ENCODE results near the gene ATG9B.
"Not testable (repeated sequence)": the region's sequence is repeated elsewhere in the genome, so short reads cannot be mapped to it uniquely, and the experiment has no call there.

ATG9B gene

GRCh38 chr7:151057989-151058780 lies 33.9 kb upstream of the ATG9B start:
- DNase-seq, result peak; percentile 98

DNA sequence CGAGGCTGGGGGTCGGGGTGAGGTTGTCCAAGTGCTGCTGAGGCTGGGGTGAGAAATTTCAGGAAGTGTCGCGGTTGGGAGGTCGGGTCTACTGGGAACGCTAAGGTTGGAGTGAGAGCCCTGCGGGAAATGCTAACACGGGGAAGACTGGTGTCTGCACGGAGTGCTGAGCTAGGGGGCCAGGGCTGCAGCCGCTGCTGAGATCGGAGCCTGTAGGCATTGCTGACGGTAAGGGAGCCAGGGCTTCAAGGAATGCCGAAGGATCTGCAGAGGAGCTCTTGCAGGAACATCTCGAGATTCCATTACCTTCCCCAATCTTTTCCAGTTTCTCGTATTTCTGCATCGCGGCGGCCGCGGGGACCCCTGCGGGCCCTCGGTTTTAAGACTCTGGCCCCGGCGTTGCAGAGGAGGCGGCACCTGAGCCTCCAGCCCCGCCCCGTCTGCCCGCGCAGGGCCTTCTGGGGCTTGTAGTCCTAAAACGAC lies 33.3 kb upstream of the ATG9B start, which contains the start of gene CDK5:
Gene CDK5, minus strand, starts transcription at position 392 of the 483 bp plus-strand sequence. Its CDS starts 49 bp downstream, at position 343.
- no peak for DNase-seq

GRCh38 chr7:151056666-151057505 lies 32.6 kb upstream of the ATG9B start:
- no peak for DNase-seq

- DNase-seq, result no peak
These were observed 32.0 kb upstream of the ATG9B start for GRCh38 chr7:151056283-151056665.

GRCh38 chr7:151053751-151054150 lies 29.5 kb upstream of the ATG9B start:
- DNase-seq, result no peak

DNA sequence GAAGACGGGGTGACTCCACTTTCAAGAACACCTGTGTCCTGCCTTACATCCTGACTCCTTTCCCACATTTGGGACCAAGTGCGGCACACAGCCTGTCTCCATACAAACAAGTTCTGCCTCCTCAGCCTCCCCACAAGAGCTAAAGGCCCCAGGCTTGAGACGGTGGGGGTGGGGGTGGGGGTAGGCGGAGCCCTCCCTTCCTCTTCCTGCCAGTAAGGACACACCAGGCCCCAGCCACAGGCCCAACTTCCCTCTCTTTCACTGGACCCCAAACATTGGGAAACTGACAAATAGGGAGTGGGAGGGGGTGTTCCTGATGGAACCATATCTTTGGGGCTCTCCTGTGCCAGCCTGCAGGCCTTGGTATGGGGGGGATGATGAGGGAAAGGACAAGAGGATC lies 28.8 kb upstream of the ATG9B start:
- no peak for DNase-seq

DNA sequence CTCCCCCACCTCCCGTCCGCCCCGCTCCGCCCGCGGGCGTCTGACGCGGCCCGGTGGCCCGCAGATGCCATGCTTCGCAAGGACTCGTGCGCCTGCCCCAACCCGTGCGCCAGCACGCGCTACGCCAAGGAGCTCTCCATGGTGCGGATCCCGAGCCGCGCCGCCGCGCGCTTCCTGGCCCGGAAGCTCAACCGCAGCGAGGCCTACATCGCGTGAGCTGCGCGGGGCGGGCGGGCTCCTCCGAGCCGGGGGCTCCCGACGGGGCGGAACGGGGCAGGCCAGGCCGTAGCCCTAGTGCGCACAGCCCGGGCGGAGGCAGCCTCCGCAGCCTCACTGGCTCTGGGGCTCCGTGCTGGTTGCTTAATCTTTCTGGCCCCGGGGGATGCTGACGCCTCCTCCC lies 26.8 kb upstream of the ATG9B start:
- DNase-seq, result no peak

DNA sequence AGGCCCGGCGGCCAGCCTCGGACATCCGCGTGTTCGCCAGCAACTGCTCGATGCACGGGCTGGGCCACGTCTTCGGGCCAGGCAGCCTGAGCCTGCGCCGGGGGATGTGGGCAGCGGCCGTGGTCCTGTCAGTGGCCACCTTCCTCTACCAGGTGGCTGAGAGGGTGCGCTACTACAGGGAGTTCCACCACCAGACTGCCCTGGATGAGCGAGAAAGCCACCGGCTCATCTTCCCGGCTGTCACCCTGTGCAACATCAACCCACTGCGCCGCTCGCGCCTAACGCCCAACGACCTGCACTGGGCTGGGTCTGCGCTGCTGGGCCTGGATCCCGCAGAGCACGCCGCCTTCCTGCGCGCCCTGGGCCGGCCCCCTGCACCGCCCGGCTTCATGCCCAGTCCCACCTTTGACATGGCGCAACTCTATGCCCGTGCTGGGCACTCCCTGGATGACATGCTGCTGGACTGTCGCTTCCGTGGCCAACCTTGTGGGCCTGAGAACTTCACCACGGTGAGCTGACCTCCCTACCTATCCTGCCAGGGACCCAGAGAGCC lies 24.7 kb upstream of the ATG9B start:
- no peak for DNase-seq

DNA sequence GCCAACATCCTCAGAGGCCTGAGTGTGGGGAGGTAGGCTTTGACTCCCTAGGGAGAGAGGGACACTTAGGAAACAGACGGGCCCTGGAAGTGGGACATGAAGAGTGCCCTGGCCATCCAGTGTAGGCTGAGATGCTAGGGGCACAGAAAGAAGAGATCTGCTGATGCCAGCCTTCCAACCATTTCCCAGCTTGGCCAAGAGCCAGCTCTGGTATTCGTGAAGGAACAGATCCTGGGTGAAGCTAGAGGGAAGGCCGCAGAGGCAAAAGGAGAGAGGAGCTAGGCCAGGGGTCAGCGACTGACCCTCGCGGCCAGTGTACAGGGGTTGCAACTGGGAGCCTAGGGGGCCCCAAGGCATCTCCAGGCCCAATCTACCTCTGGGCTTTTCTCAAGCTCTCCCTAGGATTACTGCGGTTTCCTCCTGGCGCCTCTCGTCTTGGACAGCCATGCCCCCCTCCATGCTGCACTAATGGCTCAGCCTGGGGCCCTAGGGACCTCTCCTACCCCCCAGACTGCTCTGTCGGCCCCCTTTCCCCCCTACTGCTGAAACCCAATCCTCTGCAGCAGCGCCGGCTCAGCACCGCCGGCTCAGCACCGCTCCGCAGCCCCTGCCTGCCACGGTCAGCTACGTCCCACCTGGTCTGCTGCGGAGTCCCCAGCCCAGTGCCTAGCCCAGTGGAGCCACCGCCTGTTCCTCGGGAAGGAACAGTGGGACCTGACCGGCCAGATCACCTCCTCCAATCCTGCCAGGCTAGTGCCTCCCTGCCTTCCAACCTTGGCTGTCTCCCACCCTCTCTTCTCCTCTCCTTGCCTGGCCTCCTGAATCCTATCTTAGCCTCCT lies 23.9 kb upstream of the ATG9B start, which contains the start of gene ASIC3:
Gene ASIC3, plus strand, starts transcription at position 556 of the 840 bp plus-strand sequence. CDS start 355 bp downstream, outside the sequence.
- no peak for DNase-seq

DNA sequence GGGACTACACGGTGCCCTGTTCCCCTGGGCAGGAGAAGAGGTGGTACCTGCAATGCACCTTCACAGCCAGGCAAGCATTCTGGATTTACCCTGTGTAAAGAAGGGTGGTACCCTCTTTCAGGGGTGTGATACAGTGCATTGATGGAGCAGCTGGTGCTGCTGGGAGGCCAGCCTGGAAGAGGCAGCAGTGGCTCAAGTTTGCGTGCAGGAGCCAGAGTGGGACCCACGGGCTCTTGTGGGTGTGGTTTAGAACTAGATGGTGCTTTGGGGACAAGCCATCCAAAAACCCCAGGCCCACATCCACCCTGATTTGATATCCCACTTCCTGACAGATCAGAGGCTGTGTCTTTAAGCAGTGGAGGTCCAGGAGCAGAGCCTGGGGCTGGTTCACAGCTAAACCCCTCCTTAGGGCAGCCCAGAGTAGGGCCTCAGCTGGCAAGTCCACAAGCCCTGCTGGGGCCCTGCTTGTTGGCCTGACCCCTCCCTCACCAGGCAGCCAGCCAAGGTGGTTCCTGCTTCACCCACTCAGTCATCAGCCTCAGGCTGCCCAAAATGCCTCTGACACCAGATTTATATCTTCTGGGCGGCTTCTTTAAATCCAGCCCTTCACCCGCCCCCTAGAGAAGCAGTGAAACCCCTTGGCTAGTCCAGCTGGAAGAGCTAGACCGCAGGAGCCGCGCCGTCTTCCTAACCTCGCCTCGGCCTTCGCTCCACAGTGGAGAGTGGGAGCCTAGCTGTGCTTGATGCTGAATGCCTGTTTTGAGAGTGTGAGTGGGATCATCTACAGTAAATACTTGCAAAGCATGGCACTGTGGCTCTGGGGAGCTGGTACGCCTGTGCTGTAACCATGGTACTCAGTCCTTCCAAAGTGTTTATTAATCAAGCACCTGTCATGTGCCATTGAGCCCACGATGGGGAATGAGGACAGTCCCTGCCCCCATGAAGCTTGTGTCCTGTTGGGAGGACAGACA lies 22.6 kb upstream of the ATG9B start:
- DNase-seq, result no peak

DNA sequence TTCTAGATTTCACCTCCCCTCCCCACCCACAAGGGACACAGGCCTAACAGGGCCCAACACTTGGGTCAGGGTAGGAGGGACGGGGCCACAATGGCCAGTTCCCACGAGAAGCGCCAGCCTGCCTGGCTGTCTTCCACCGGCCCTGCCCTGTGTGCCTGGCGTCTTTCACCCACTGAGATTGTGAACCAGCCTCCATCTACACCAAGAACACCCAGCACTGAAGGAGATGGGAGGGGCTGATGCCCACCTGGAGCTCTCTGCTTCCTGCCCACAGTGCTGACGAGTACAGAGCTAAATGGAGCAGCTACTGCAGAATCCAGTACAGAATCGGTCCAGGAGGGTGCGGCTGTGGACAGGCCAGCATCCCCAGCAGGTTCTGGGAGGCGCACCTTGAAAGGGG lies 21.7 kb upstream of the ATG9B start:
- DNase-seq, result no peak

DNA sequence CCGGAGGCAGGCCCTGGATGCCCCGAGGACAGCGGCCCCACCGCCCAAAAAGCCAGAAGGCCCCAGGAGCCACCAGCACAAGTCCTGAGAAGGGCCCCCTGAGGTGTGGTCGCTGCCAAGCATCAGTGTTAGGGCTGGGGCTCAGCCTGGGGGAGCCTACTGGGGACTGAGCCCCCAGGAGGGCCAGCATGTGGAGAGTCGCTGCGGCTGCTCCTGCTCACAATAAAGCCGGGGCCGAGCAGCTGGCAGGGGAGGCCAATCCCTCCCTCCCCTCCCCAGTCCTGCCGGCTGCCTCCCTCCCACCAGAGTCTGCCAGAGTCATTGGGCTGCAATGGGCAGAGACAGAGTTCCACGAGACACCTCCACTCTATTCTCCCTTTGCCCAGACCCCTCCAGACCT lies 21.0 kb upstream of the ATG9B start:
- DNase-seq, result no peak

DNA sequence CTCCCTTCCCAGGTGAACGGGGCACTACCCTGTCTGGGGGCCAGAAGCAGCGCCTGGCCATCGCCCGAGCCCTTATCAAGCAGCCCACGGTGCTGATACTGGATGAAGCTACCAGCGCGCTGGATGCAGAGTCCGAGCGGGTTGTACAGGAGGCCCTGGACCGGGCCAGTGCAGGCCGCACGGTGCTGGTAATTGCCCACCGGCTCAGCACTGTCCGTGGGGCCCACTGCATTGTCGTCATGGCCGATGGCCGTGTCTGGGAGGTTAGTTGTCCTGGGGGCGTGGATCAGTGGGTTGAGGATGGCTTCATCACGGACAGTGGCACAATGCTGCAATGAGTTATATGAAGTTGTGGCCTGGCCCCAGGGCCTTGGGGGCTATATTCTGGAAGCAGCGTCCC lies 19.7 kb upstream of the ATG9B start:
- no peak for DNase-seq

- not testable (repeated sequence) for DNase-seq
These were observed 19.2 kb upstream of the ATG9B start for GRCh38 chr7:151043449-151043848.

- DNase-seq, result no peak
These were observed 16.5 kb upstream of the ATG9B start for GRCh38 chr7:151040616-151041375.

DNA sequence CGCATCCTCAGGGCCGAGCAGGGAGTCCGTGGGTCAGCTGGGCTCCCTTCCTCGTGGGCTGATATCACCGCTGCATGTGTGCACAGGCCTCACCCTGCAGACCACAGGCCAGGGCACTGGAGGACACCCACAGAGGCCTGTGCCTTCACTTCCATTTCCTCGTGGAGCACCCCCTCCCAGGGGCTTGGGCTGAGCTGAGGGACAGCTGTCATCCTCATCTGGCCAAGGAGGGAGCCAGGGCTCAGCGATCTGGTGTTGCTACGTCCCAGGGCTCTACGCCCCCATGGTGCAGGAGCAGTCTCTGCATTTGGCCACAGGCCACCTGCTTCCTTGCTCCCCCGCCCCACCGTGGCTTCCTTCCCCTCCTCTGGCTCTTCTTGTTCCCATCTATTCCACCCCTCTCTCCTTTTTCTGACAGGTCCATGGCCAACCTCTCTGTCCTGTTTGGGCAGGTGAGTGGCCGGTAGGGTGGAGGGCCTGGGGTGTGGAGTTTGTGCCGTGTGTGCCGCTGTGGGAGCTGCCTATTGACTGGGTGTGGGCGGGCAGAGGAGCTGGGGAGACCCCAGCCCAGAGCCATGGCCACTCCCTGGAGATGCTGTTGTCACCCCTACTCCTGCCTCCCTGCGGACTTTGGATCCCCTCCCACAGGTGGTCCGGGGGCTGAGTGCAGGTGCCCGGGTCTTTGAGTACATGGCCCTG lies 15.7 kb upstream of the ATG9B start:
- DNase-seq, result no peak

- peak; percentile 62 for DNase-seq
These were observed 14.9 kb upstream of the ATG9B start for GRCh38 chr7:151038951-151039849.

DNA sequence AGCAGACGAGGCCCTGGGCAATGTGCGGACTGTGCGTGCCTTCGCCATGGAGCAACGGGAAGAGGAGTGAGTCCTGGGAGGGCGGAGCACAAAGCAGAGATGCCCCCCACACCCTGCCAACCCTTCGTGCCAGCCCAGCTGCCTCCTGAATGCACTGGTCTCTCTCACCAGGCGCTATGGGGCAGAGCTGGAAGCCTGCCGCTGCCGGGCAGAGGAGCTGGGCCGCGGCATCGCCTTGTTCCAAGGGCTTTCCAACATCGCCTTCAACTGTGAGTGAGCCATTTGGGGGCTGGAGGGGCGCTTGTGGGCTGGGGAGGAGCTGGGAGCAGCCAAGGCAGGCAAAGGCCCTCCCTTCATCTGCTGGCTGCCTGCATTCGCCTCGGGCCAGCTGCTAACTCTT lies 11.6 kb upstream of the ATG9B start:
- no peak for DNase-seq

Data from NK-92 treated with Interleukin-12 subunit alpha and Interleukin-12 subunit beta, amount 100 ng/mL, for 24 hours (cell line).